GM18909 (cell line): ENCODE data around the gene MAEA.
A peak's percentile ranks its signal among the peaks of the same experiment; 100 is the strongest.
"Not testable (repeated sequence)": the region's sequence is repeated elsewhere in the genome, so short reads cannot be mapped to it uniquely, and the experiment has no call there.

Experiments
- ATAC-seq: cut with Tn5 transposase; IDR thresholded peaks from one replicate; pipeline ENCODE4 v1.9.1; 2021; ENCODE audit warnings: mild to moderate bottlenecking; ENCODE audit not compliant: unreplicated experiment, poor library complexity

MAEA gene

GRCh38 chr4:1277667-1278665, 11.7 kb upstream of the MAEA start:
- ATAC-seq = no peak

GRCh38 chr4:1279253-1279652, 10.4 kb upstream of the MAEA start:
- no peak for ATAC-seq

GRCh38 chr4:1283711-1284110, 6.0 kb upstream of the MAEA start:
- ATAC-seq = no peak

GRCh38 chr4:1285151-1285789, 4.4 kb upstream of the MAEA start:
- no peak for ATAC-seq

- no peak for ATAC-seq
These were observed 3.7 kb upstream of the MAEA start for GRCh38 chr4:1285790-1286553.

- no peak for ATAC-seq
These were observed 905 bp upstream of the MAEA start for GRCh38 chr4:1288786-1289185.

GRCh38 chr4:1290165-1290977, 680 bp downstream of the MAEA start:
- peak; percentile 17 for ATAC-seq

GRCh38 chr4:1291091-1291490, 1.4 kb downstream of the MAEA start:
- no peak for ATAC-seq

GRCh38 chr4:1291996-1292702, 2.5 kb downstream of the MAEA start:
- ATAC-seq = no peak

- ATAC-seq = not testable (repeated sequence)
These were observed 3.0 kb downstream of the MAEA start for GRCh38 chr4:1292703-1293011.

GRCh38 chr4:1293531-1293941, 3.8 kb downstream of the MAEA start:
- ATAC-seq = no peak

- no peak for ATAC-seq
These were observed 4.3 kb downstream of the MAEA start for GRCh38 chr4:1293991-1294390.

- no peak for ATAC-seq
These were observed 4.7 kb downstream of the MAEA start for GRCh38 chr4:1294424-1294823.

GRCh38 chr4:1294891-1295290, 5.2 kb downstream of the MAEA start:
- ATAC-seq = no peak

GRCh38 chr4:1295405-1296055, 5.8 kb downstream of the MAEA start:
- ATAC-seq = no peak

GRCh38 chr4:1296324-1297022, 6.8 kb downstream of the MAEA start:
- ATAC-seq = no peak

- no peak for ATAC-seq
These were observed 7.3 kb downstream of the MAEA start for GRCh38 chr4:1297023-1297395.

GRCh38 chr4:1297456-1298325, 8.0 kb downstream of the MAEA start:
- no peak for ATAC-seq
